SHP77 (cell line): ENCODE data around the gene FMNL2.

Source experiments
- DNase-seq, 2 experiments: peaks; one replicate each; lab custom pipeline; 2025; lab: John Stamatoyannopoulos, UW

The FMNL2 gene

DNA sequence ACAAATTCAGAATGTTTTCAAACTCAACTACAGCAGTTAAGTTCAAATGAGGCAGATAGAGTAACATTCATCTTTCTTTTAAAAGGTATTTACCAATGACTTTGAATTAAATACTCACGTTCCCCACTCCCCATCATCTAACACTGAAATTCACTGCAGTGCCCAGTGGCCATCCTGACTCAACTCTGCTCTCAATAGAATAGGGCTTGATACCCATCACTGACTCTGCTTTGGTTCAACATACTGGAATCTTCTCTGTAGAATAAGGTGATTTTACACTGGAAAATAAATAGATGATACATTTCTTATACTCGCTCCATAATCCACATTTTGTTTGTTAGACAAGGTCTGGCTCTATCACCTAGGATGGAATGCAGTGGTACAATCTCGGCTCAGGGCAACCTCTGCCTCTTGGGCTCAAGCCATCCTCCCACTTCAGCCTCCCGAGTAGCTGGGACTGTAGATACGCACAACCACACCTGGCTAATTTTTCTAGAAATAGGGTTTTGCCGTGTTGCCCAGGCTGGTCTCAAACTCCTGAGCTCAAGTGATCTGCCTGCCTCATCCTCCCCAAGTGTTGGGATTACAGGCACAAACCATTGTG, 315.9 kb downstream of the FMNL2 start:
- no peak for DNase-seq

DNA sequence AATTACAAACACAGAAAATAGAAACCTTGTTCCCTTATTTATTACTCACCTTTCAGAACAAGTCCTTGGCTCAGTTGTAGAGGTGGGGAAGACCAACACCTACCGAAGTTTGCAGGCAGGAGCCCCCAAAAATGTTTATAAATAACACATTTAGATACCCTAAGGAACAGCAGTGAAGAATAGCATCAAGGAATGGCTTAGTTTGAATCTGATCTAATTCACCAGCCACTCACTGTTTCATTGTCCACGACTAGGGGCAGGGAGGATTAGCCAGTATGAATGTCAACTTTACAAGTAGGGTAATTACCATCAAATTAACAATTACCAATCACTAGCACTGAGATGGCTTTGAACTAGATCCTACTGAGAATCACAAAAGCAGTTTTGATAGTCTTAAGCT, 316.9 kb downstream of the FMNL2 start:
- DNase-seq: no peak

- no peak for DNase-seq
Measured at GRCh38 chr2:152655880-152656279, 320.9 kb downstream of the FMNL2 start.

DNA sequence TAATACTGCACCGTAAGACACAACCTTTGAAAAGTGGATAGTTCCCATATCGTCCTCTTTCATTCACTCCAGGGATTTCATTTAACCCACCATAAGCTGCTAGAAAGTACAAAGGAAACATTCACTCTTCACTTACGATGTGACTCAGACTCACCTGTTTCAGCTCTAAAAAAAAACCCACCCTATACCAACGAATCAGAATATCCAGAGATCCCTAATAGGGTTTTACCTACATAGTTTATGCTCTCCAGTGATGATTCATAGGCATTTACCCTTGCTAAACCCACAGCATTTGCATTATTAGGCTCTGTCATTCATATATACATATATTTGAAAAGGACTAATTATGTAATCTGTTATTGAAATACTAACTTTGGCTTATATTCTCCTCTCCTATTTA, 322.1 kb downstream of the FMNL2 start:
- DNase-seq: no peak

DNA sequence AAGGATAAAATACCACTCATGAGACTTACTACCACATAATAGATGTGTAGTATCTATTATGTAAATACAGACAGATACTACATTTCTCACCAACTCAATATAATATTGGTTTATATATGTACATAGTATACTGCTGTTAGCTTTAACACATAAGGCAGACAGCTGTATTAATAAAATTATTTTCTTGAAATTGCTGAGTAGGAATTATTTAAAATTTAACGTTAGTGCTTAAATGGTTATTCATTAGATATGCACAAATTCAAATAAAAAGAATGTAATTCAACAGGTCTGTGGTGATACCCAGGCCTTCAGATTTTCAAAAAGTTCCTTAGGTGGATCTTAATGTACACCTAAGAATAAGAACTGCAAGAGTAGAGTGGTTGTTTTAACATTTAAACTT, 323.2 kb downstream of the FMNL2 start:
- DNase-seq: no peak

DNA sequence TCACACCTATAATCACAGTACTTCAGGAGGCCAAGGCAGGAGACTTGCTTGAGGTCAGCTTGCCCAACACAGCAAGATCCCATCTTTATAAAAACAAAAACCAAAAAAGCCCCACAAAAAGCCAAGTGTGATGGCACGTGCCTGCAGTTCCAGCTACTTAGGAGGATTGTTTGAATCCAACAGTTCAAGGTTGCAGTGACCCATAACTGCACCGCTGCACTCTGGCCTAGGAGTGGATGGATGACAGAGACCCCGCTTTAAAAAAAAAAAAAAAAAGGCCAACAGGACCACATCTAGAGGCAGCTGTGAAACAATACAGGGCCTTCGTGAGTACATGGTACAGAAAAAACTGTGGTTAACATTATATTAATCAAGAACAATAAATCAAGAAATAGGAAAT, 326.1 kb downstream of the FMNL2 start:
- DNase-seq: no peak

GRCh38 chr2:152664725-152665124, 329.8 kb downstream of the FMNL2 start:
- no peak for DNase-seq

- no peak for DNase-seq
Measured at GRCh38 chr2:152674334-152674733, 339.4 kb downstream of the FMNL2 start.

DNA sequence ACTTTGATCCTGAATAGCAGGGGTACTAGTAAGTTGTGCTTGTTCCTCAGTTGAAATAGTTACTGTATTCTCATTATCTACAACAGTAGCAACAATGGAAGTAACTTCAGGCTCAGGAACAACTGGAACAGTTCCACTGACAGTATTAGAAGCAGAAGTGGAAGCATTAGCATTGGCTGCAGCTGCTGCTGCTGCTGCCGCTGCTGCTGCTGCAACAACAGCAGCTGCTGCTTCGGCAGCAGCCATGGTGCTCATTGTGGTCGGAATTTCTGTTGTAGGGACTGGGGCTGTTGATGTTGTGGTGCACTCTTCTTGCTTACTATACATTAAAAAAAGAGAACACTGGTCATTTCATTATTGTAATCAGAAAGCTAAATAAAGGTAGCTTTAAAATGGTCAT, 341.5 kb downstream of the FMNL2 start:
- no peak for DNase-seq

GRCh38 chr2:152678808-152679207, 343.8 kb downstream of the FMNL2 start:
- DNase-seq: no peak

DNA sequence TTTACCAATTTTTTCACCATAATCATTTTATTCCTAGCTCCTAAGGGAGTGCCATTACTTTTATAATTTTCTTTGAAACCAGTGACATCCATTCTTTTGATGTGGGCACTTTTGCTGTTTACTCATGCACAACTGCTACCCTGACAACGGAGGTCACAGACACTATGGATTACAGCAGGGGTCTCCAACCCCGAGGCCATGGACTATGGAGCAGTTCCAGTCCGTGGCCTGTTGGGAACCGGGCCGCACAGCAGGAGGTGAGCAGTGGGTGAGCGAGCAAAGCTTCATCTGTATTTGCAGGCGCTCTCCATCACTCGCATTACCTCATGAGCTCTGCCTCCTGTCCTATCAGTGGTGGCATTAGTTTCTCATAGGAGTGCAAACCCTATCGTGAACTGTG, 347.7 kb downstream of the FMNL2 start:
- no peak for DNase-seq

DNA sequence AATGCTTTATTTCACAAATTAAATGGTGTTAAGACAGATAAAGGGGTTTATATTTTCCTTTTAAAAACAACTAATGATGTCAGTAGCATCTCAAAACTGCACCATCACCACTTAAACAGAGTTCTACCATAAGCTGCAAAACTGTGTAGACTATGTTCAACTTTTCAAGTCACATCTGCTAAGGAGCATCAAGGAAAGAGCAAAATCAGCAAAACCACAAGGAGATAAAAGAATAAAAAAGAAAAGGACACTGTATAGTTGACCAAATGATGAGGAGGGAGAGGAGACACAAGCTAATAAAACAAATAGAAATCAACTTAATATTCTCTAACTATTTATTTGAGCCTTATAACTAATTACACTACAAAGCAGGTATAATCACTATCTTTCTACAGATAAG, 348.4 kb downstream of the FMNL2 start:
- DNase-seq: no peak

- DNase-seq: no peak
Measured at GRCh38 chr2:152686321-152686720, 351.3 kb downstream of the FMNL2 start.

GRCh38 chr2:152693033-152693432, 358.1 kb downstream of the FMNL2 start:
- no peak for DNase-seq

DNA sequence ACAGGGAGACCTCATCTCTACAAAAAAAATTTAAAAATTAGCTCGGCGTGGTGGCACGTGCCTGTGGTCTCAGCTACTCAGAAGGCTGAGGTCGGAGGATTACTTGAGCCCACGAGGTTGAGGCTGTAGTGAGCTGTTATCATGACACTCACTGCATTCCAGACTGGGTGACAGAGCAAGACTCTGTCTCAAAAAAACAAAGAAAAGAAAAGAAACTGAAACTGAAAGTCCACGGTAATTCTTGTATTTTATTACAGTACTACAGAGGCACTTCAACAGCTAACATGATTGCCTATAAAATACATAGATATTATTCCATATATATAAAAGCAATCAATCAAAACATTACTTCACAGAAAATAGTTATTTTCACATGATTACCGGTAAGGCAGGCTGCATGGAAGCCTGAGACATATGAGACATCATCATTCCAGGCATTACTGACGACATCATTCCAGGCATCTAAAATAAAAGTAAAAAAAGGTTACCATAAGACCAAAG, 359.2 kb downstream of the FMNL2 start:
- no peak for DNase-seq

DNA sequence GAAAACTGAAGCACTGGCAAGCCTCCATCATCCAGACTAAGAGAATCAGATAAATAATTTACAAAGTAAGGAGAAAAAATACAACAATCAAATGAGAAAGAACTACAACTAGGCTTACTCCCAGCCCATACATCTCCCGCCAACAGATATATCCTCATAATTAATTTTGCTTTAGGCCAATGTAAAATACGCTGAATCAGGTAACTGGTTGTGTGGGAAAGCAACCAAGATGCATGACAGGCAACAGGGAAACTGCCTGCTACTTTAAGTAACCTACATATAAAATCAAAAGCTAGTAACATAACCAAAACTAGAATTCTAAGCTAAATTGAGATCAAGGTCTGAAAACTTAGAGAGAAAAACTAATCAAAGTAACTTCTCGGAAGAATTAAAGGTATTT, 360.8 kb downstream of the FMNL2 start:
- no peak for DNase-seq

GRCh38 chr2:152696476-152696875, 361.5 kb downstream of the FMNL2 start:
- DNase-seq: no peak
